NB4 (cell line): ENCODE results near the gene MALAT1.

Experiments used
- POLR2A ChIP-seq: IDR thresholded peaks from 2 replicates; pipeline ENCODE4 v1.6.1; 2011; ENCODE audit warnings: mild to moderate bottlenecking; ENCODE audit not compliant: insufficient read length; ENCODE audit errors: extremely low read depth
- TF ChIP-seq, protein P1 (sequence below): IDR thresholded peaks from one replicate; pipeline ENCODE4 v1.5.1; 2012; ENCODE audit warnings: low read depth, low read length
- TF ChIP-seq, protein P2 (sequence below): IDR thresholded peaks from 2 replicates; pipeline ENCODE4 v1.6.1; 2011; ENCODE audit warnings: low read depth, low read length

GRCh38 chr11:65496304-65497140, 2.3 kb upstream of the MALAT1 start:
- TF ChIP-seq, protein P1, sequence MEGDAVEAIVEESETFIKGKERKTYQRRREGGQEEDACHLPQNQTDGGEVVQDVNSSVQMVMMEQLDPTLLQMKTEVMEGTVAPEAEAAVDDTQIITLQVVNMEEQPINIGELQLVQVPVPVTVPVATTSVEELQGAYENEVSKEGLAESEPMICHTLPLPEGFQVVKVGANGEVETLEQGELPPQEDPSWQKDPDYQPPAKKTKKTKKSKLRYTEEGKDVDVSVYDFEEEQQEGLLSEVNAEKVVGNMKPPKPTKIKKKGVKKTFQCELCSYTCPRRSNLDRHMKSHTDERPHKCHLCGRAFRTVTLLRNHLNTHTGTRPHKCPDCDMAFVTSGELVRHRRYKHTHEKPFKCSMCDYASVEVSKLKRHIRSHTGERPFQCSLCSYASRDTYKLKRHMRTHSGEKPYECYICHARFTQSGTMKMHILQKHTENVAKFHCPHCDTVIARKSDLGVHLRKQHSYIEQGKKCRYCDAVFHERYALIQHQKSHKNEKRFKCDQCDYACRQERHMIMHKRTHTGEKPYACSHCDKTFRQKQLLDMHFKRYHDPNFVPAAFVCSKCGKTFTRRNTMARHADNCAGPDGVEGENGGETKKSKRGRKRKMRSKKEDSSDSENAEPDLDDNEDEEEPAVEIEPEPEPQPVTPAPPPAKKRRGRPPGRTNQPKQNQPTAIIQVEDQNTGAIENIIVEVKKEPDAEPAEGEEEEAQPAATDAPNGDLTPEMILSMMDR = no peak
- TF ChIP-seq, protein P2, sequence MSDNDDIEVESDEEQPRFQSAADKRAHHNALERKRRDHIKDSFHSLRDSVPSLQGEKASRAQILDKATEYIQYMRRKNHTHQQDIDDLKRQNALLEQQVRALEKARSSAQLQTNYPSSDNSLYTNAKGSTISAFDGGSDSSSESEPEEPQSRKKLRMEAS = peak; percentile 11; the same call in 1 of the 2 replicates
- no peak for TF ChIP-seq POLR2A
